HCT116 (cell line): ENCODE data around the gene IFI16. TPM values are rescaled to one million over a fixed set of nuclear protein-coding genes. Genes with fewer than 3 reads are reported as not detected.

Source experiments
- ATAC-seq: fragments of 200-7000 bp; cut with Tn5 transposase; 2 replicates; pipeline ENCODE4 v1.9.1; 2020; ENCODE audit warnings: mild to moderate bottlenecking, moderate library complexity
- BruUV-seq: library from RNA; stranded (reverse); fragments of 400-500 nt; replicated peaks from 2 replicates; lab custom pipeline; 2021; lab: Mats Ljungman, UMichigan
- CTCF ChIA-PET: fragments of 300-600 bp; sonication (Branson Sonifier 250); formaldehyde crosslinking; loops from one replicate; lab custom pipeline; 2021; ENCODE audit warnings: antibody characterized with exemption; lab: Charles Lee
- POLR2A ChIA-PET: fragments of 300-600, 350-600 bp; sonication (Branson Sonifier 250); formaldehyde crosslinking; loops from one replicate; lab custom pipeline; 2021; ENCODE audit warnings: antibody characterized with exemption; lab: Charles Lee
- RAD21 ChIA-PET, 2 experiments: fragments of 300-600 bp; sonication (Branson Sonifier 250); formaldehyde crosslinking; loops; one replicate each; lab custom pipeline; 2023; ENCODE audit warnings: low total read pairs in 2 of 2; ENCODE audit not compliant: uncharacterized antibody in 2 of 2, unreplicated experiment in 2 of 2, low non-redundant PET in 1 of 2; lab: Charles Lee
- DNase-seq: peaks from one replicate; pipeline ENCODE4 v3.0.0-alpha.2; 2010; ENCODE audit warnings: low read depth, low spot score
- H2AFZ ChIP-seq: fragments of 200-600 bp; shearing (Covaris generic), sonication (generic); 2 replicates; pipeline ENCODE4 v1.6.1; 2017; ENCODE audit warnings: low read depth, mixed run types, mixed read lengths, antibody characterized with exemption, low read length; ENCODE audit not compliant: poor library complexity, severe bottlenecking
- H3K27ac ChIP-seq: 2 replicates; pipeline ENCODE4 v1.5.1; 2012; ENCODE audit warnings: low read depth, low read length
- H3K27me3 ChIP-seq: fragments of 200-600 bp; sonication (generic); 2 replicates; pipeline ENCODE4 v1.6.1; 2016; ENCODE audit warnings: mixed run types, low read length, mixed read lengths; ENCODE audit not compliant: insufficient read depth
- H3K36me3 ChIP-seq, 2 experiments: fragments of 200-500 bp in 1 of 2; fragments of 200-600 bp in 1 of 2; sonication (Bioruptor generic) in 1 of 2; sonication (generic) in 1 of 2; 2 replicates each; pipeline versions ENCODE4 v1.5.1 to v1.6.1; 2014 to 2016; ENCODE audit warnings: low read length in 2 of 2, inconsistent platforms in 1 of 2, mixed read lengths in 1 of 2, mixed run types in 1 of 2; ENCODE audit not compliant: insufficient read depth in 2 of 2, control insufficient read depth in 1 of 2
- H3K4me1 ChIP-seq, 2 experiments: fragments of 200-600 bp in 1 of 2; sonication (generic) in 1 of 2; 2 replicates each; pipeline versions ENCODE4 v1.5.1 to v1.6.1; 2012 to 2017; ENCODE audit warnings: low read length in 2 of 2, inconsistent platforms in 1 of 2, mild to moderate bottlenecking in 1 of 2, mixed read lengths in 1 of 2, mixed run types in 1 of 2, moderate library complexity in 1 of 2; ENCODE audit not compliant: insufficient read depth in 2 of 2, control insufficient read depth in 1 of 2
- H3K4me2 ChIP-seq: fragments of 200-600 bp; sonication (generic); 2 replicates; pipeline ENCODE4 v1.6.1; 2017; ENCODE audit warnings: mixed run types, low read length, mixed read lengths
- H3K4me3 ChIP-seq, 2 experiments: fragments of 200-600 bp in 1 of 2; sonication (generic) in 1 of 2; replicated peaks in 1 of 2; 2 replicates each; pipeline ENCODE4 v1.5.1; 2011 to 2016; ENCODE audit warnings: low read length in 2 of 2, control low read depth in 1 of 2, low read depth in 1 of 2, mild to moderate bottlenecking in 1 of 2, mixed read lengths in 1 of 2, mixed run types in 1 of 2
- H3K79me2 ChIP-seq: fragments of 200-600 bp; sonication (generic); 2 replicates; pipeline ENCODE4 v1.6.1; 2017; ENCODE audit warnings: mild to moderate bottlenecking, mixed run types, low read length, moderate library complexity, mixed read lengths; ENCODE audit not compliant: insufficient read depth
- H3K9ac ChIP-seq: fragments of 200-600 bp; sonication (generic); 2 replicates; pipeline ENCODE4 v1.6.1; 2016; ENCODE audit warnings: low read length, mixed read lengths
- H3K9me2 ChIP-seq: fragments of 200-600 bp; sonication (generic), shearing (Covaris generic); 2 replicates; pipeline ENCODE4 v1.6.1; 2017; ENCODE audit warnings: mixed run types, mild to moderate bottlenecking, moderate library complexity; ENCODE audit not compliant: insufficient read depth
- H3K9me3 ChIP-seq, 2 experiments: fragments of 200-500 bp in 1 of 2; fragments of 200-600 bp in 1 of 2; sonication (Bioruptor generic) in 1 of 2; sonication (generic) in 1 of 2; 2 replicates each; pipeline ENCODE4 v1.6.1; 2014 to 2017; ENCODE audit warnings: low read length in 2 of 2, mixed read lengths in 2 of 2, inconsistent platforms in 1 of 2, low read depth in 1 of 2, mild to moderate bottlenecking in 1 of 2, mixed run types in 1 of 2, moderate library complexity in 1 of 2; ENCODE audit not compliant: control insufficient read depth in 1 of 2, insufficient read depth in 1 of 2
- H4K20me1 ChIP-seq: fragments of 200-600 bp; sonication (generic), shearing (Covaris generic); 2 replicates; pipeline ENCODE4 v1.6.1; 2017; ENCODE audit warnings: mixed run types, mild to moderate bottlenecking, moderate library complexity; ENCODE audit not compliant: insufficient read depth
- ATF3 ChIP-seq: IDR thresholded peaks from 2 replicates; pipeline ENCODE4 v1.6.1; 2012
- CEBPB ChIP-seq: IDR thresholded peaks from 2 replicates; pipeline ENCODE4 v1.6.1; 2012; ENCODE audit warnings: low read depth
- EZH2 ChIP-seq: fragments of 200-600 bp; sonication (generic); IDR thresholded peaks from 2 replicates; pipeline ENCODE4 v1.6.1; 2017; ENCODE audit warnings: antibody characterized with exemption, mixed run types
- JUND ChIP-seq: IDR thresholded peaks from 2 replicates; pipeline ENCODE4 v1.6.1; 2012
- MAX ChIP-seq: IDR thresholded peaks from 2 replicates; pipeline ENCODE4 v1.6.1; 2012
- POLR2A ChIP-seq: IDR thresholded peaks from 2 replicates; pipeline ENCODE4 v1.7.0; 2011; ENCODE audit warnings: borderline replicate concordance; ENCODE audit not compliant: insufficient read depth, insufficient read length; ENCODE audit errors: extremely low read depth
- POLR2AphosphoS5 ChIP-seq: IDR thresholded peaks from 2 replicates; pipeline ENCODE4 v1.6.1; 2011; ENCODE audit warnings: mild to moderate bottlenecking, low read depth, low read length, moderate library complexity
- RAD21 ChIP-seq: IDR thresholded peaks from 2 replicates; pipeline ENCODE4 v1.6.1; 2012; ENCODE audit warnings: low read depth, mild to moderate bottlenecking
- REST ChIP-seq: IDR thresholded peaks from 2 replicates; pipeline ENCODE4 v1.6.1; 2012; ENCODE audit warnings: low read depth
- SIN3A ChIP-seq: IDR thresholded peaks from 2 replicates; pipeline ENCODE4 v1.6.1; 2012; ENCODE audit warnings: low read depth
- SRF ChIP-seq: IDR thresholded peaks from 2 replicates; pipeline ENCODE4 v1.6.1; 2012; ENCODE audit warnings: low read depth
- YY1 ChIP-seq: IDR thresholded peaks from 2 replicates; pipeline ENCODE4 v1.6.1; 2011; ENCODE audit warnings: low read length, low read depth, moderate library complexity, mild to moderate bottlenecking; ENCODE audit not compliant: insufficient replicate concordance; ENCODE audit errors: extremely low read depth
- ZFX ChIP-seq: fragments of 450-650 bp; IDR thresholded peaks from 2 replicates; pipeline ENCODE4 v1.6.1; 2017
- ZNF274 ChIP-seq: fragments of 200-500 bp; sonication (Bioruptor generic); IDR thresholded peaks from 2 replicates; pipeline ENCODE4 v1.6.1; 2014; ENCODE audit warnings: mild to moderate bottlenecking, low read depth, low read length, inconsistent platforms
- intact Hi-C: fragments of 100-400 bp; cut with micrococcal nuclease; formaldehyde crosslinking; loops from 2 replicates; pipeline ENCODE4 v1.10.0; 2022
- total RNA-seq: library from RNA; stranded (reverse); gene quantifications from one replicate; pipeline ENCODE4 v1.2.1, GENCODE V29; 2021; ENCODE audit not compliant: unreplicated experiment

IFI16 gene
- total RNA-seq, 1 experiment from 2014 or later = 1.6 TPM

GRCh38 chr1:159077120-159077961 lies 67.6 kb downstream of the IFI16 start:
- RAD21 ChIA-PET = no interaction called here

More at GRCh38 chr1:159077120-159077961, 67.6 kb downstream of the IFI16 start:
- DNase-seq (no peak), ATAC-seq (no peak)
- intact Hi-C loops = loop anchor here (10.0 kb wide), 2 partner anchors 573 to 1113 kb away; no protein-coding TSS in a partner anchor
- BruUV-seq = no TSS peak
- no peaks in the 10 kb centered on the region for H3K4me1 ChIP-seq
- no peaks in the 10 kb centered on the region for H4K20me1 ChIP-seq
- no peaks in the 10 kb centered on the region for H3K9me3 ChIP-seq
- TF ChIP-seq POLR2AphosphoS5 (no peak), YY1 (no peak), JUND (no peak), ZNF274 (no peak), REST (no peak), RAD21 (no peak), SRF (no peak), ATF3 (no peak), EZH2 (no peak), ZFX (no peak), MAX (no peak), SIN3A (no peak), POLR2A (no peak), CEBPB (no peak)
- no peaks in the 10 kb centered on the region for H3K79me2 ChIP-seq
- no peak overlapping the region for H2AFZ ChIP-seq
- peaks cover 7% of the 10 kb centered on the region for H3K27me3 ChIP-seq
- POLR2A ChIA-PET = no interaction called here
- H3K9me2 ChIP-seq = no peaks in the 10 kb centered on the region
- no peaks in the 10 kb centered on the region for H3K36me3 ChIP-seq
- CTCF ChIA-PET = no interaction called here
- no peak overlapping the region for H3K9ac ChIP-seq
- no peak overlapping the region for H3K27ac ChIP-seq
- H3K4me2 ChIP-seq = no peak overlapping the region
- H3K4me3 ChIP-seq = no peak overlapping the region
